Caco-2 (cell line): Measurements from ENCODE around the gene ZFC3H1. TPM values are rescaled to one million over a fixed set of nuclear protein-coding genes. Genes with fewer than 3 reads are reported as not detected.

Experiments used
- BruUV-seq: library from RNA; stranded (reverse); fragments of 400-500 nt; replicated peaks from 2 replicates; lab custom pipeline; 2021; lab: Mats Ljungman, UMichigan
- CTCF ChIA-PET: fragments of 300-600 bp; sonication (Branson Sonifier 250); formaldehyde crosslinking; loops from one replicate; lab custom pipeline; 2022; ENCODE audit warnings: antibody characterized with exemption; lab: Charles Lee
- POLR2A ChIA-PET: fragments of 300-600 bp; sonication (Branson Sonifier 250); formaldehyde crosslinking; loops from one replicate; lab custom pipeline; 2022; ENCODE audit warnings: antibody characterized with exemption; lab: Charles Lee
- DNase-seq, 2 experiments: peaks; one replicate each; pipeline versions ENCODE4 v3.0.0 to v3.0.0-alpha.2; 2020 to 2022
- H3K27me3 ChIP-seq: replicated peaks from 2 replicates; pipeline ENCODE4 v1.6.0; 2011; ENCODE audit warnings: low read length; ENCODE audit not compliant: control insufficient read depth, insufficient read depth
- H3K36me3 ChIP-seq: 2 replicates; pipeline ENCODE4 v1.5.1; 2011; ENCODE audit warnings: low read length; ENCODE audit not compliant: control insufficient read depth, insufficient read depth
- H3K4me1 ChIP-seq: fragments of 250-450 bp; sonication (Bioruptor Pico); 2 replicates; pipeline ENCODE4 v1.5.1; 2020; ENCODE audit warnings: mild to moderate bottlenecking
- H3K4me3 ChIP-seq: 2 replicates; pipeline ENCODE4 v1.5.1; 2011; ENCODE audit warnings: low read depth, mild to moderate bottlenecking, control low read depth, low read length
- H3K9me3 ChIP-seq: fragments of 250-450 bp; sonication (Bioruptor Pico); 2 replicates; pipeline ENCODE4 v1.5.1; 2020; ENCODE audit warnings: mild to moderate bottlenecking, moderate library complexity
- H3K27ac Mint-ChIP-seq: one replicate; pipeline ENCODE4 v1.8.0; 2022; ENCODE audit warnings: mixed read lengths; ENCODE audit not compliant: unreplicated experiment
- H3K27me3 Mint-ChIP-seq: one replicate; pipeline ENCODE4 v1.8.0; 2022; ENCODE audit warnings: mixed read lengths; ENCODE audit not compliant: insufficient read depth, unreplicated experiment
- H3K36me3 Mint-ChIP-seq: one replicate; pipeline ENCODE4 v1.8.0; 2022; ENCODE audit warnings: mild to moderate bottlenecking, mixed read lengths; ENCODE audit not compliant: insufficient read depth, unreplicated experiment
- H3K4me1 Mint-ChIP-seq: one replicate; pipeline ENCODE4 v1.8.0; 2022; ENCODE audit warnings: low read depth, mixed read lengths; ENCODE audit not compliant: unreplicated experiment
- H3K4me3 Mint-ChIP-seq: one replicate; pipeline ENCODE4 v1.8.0; 2022; ENCODE audit warnings: mild to moderate bottlenecking, moderate library complexity, mixed read lengths; ENCODE audit not compliant: unreplicated experiment
- H3K9me3 Mint-ChIP-seq: one replicate; pipeline ENCODE4 v1.8.0; 2022; ENCODE audit warnings: mixed read lengths; ENCODE audit not compliant: unreplicated experiment
- intact Hi-C: fragments of 100-400 bp; cut with micrococcal nuclease; formaldehyde crosslinking; loops from one replicate; pipeline ENCODE4 v1.10.0; 2022; ENCODE audit not compliant: unreplicated experiment
- total RNA-seq: library from RNA; stranded (reverse); gene quantifications from 2 replicates; pipeline ENCODE4 v1.2.3, GENCODE V29; 2022
- TF ChIP-seq, protein P1 (sequence below), 2 experiments: fragments of 200-600 bp in 1 of 2; IDR thresholded peaks; 1 replicate in 1 of 2; 2 replicates in 1 of 2; pipeline versions ENCODE4 v1.5.1 to v1.8.0; 2011 to 2022; ENCODE audit warnings: antibody characterized with exemption in 1 of 2, control low read depth in 1 of 2, inconsistent platforms in 1 of 2, low read depth in 1 of 2, low read length in 1 of 2, mild to moderate bottlenecking in 1 of 2, moderate library complexity in 1 of 2; ENCODE audit not compliant: insufficient read depth in 1 of 2, severe bottlenecking in 1 of 2, unreplicated experiment in 1 of 2

The ZFC3H1 gene
- total RNA-seq, 1 experiment from 2014 or later: 48.7 TPM

DNA sequence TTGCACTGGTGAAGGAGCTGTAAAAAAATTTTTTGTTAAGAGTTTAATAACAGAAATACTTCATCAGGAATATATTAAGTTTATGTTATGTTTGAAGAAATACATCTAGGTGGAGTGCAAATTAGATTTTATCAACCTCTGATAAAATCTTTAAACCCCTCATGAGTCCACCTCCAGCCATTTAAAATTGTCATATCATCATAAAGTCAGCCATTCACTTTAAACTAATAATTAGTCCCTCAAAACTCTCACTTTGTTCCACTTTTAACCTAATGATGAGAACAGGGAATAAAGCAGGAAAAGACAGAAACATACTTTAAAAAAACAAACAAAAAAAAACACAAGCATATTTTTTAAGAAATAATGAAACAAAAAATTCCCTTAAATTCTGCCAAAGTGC lies 25.1 kb downstream of the ZFC3H1 start:
- Histone ChIP-seq H3K4me3 (no peak overlapping the region), H3K27me3 (no peaks in the 10 kb centered on the region), H3K9me3 (no peaks in the 10 kb centered on the region), H3K36me3 (peaks cover 2% of the 10 kb centered on the region; the same call in 1 of the 2 replicates), H3K4me1 (peaks cover 26% of the 10 kb centered on the region)
- Mint-ChIP-seq H3K27me3 (no peaks in the 10 kb centered on the region), H3K9me3 (no peaks in the 10 kb centered on the region), H3K4me3 (no peak overlapping the region), H3K27ac (no peak overlapping the region), H3K36me3 (peaks cover 94% of the 10 kb centered on the region), H3K4me1 (peaks cover 13% of the 10 kb centered on the region)
- no TSS peak for BruUV-seq
- ChIA-PET CTCF (interaction anchor here (2.8 kb wide), 1 partner anchor 109 kb away, joined by 40 read pairs; no protein-coding TSS in a partner anchor), POLR2A (no interaction called here)
- DNase-seq: no peak
- TF ChIP-seq, protein P1, sequence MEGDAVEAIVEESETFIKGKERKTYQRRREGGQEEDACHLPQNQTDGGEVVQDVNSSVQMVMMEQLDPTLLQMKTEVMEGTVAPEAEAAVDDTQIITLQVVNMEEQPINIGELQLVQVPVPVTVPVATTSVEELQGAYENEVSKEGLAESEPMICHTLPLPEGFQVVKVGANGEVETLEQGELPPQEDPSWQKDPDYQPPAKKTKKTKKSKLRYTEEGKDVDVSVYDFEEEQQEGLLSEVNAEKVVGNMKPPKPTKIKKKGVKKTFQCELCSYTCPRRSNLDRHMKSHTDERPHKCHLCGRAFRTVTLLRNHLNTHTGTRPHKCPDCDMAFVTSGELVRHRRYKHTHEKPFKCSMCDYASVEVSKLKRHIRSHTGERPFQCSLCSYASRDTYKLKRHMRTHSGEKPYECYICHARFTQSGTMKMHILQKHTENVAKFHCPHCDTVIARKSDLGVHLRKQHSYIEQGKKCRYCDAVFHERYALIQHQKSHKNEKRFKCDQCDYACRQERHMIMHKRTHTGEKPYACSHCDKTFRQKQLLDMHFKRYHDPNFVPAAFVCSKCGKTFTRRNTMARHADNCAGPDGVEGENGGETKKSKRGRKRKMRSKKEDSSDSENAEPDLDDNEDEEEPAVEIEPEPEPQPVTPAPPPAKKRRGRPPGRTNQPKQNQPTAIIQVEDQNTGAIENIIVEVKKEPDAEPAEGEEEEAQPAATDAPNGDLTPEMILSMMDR (IDR thresholded peaks at IDR 0.05; ENCODE audit: insufficient read depth in 1 of 2, low read depth in 1 of 2, low read length in 1 of 2, severe bottlenecking in 1 of 2, unreplicated experiment in 1 of 2): no peak
- intact Hi-C loops: loop anchor here (2.0 kb wide), 1 partner anchor 48 kb away; the partner anchor contains the start of gene TMEM19

DNA sequence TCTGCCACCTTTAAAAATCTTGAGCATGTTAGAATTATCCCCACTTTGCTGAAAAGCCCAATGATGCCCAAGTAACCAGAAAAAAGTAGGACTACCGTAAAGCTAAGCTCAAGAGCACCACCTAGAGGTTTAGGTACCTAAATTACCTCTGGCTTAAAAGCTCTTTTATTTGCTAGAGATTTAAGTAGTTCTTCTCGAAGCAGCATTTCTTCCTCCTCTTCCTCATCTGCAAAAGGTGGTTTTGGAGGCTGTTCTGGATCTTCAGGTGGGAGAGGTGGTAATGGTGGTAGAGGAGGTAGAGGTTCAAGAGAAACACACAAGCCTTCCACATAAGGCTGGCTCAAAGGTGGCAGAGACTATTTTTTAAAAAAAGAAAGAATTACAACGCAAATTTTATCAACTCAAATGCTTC lies 26.9 kb downstream of the ZFC3H1 start:
- DNase-seq: peak in 1 of 2 experiments; percentile 60
- Mint-ChIP-seq H3K4me3 (no peak overlapping the region), H3K36me3 (peaks cover 94% of the 10 kb centered on the region), H3K27me3 (no peaks in the 10 kb centered on the region), H3K4me1 (peaks cover 10% of the 10 kb centered on the region), H3K27ac (no peak overlapping the region), H3K9me3 (no peaks in the 10 kb centered on the region)
- POLR2A ChIA-PET: interaction anchor here (1.0 kb wide), 1 partner anchor 49 kb away, joined by 16 read pairs; the partner anchor contains the start of gene TMEM19
- H3K4me1 ChIP-seq: peaks cover 22% of the 10 kb centered on the region
- H3K36me3 ChIP-seq: peaks cover 2% of the 10 kb centered on the region
- CTCF ChIA-PET: interaction anchor here (0.6 to 2.8 kb wide), 12 partner anchors 10 to 169 kb away, joined by 3 to 40 read pairs (median 4); partner anchors contain the start of genes THAP2, TMEM19 and ZFC3H1
- TF ChIP-seq, protein P1 (IDR thresholded peaks at IDR 0.05; ENCODE audit: insufficient read depth in 1 of 2, low read depth in 1 of 2, low read length in 1 of 2, severe bottlenecking in 1 of 2, unreplicated experiment in 1 of 2): peak; percentile 63 to 84
- BruUV-seq: no TSS peak
- no peaks in the 10 kb centered on the region for H3K9me3 ChIP-seq
- no peaks in the 10 kb centered on the region for H3K27me3 ChIP-seq
- no peak overlapping the region for H3K4me3 ChIP-seq
- intact Hi-C loops: loop anchor here (1.0 kb wide), 1 partner anchor 221 kb away; no protein-coding TSS in a partner anchor

DNA sequence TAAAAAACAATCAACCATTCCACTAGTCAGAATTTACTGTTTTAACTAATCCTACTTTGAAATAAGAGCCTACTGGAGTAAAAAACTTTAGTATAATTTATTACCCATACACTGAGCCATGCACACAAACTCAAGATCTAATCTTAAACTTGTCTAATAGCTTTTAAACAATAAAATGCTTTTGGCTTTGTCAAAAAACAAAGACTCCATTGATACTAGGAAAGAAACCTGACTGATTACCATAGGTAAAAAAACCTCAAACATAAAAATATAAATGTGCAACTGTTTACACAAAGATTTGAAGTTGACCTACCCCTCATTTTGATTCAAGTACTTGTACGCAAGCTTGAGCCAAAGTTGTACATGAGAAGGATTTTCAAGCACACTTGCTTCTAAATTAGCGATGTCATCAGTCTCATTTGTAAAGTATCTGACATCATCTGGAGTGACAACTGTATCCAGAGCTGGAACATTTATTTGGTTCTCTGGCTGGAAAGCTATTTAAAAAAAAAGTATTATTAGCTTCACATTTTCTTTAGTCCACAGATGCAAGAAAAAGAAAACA lies 36.1 kb downstream of the ZFC3H1 start:
- H3K4me1 ChIP-seq: no peaks in the 10 kb centered on the region
- no peak overlapping the region for H3K4me3 ChIP-seq
- ChIA-PET CTCF (no interaction called here), POLR2A (no interaction called here)
- H3K27me3 Mint-ChIP-seq: no peaks in the 10 kb centered on the region
- H3K27ac Mint-ChIP-seq: no peak overlapping the region
- intact Hi-C loops: no loop called here
- H3K36me3 ChIP-seq: peaks cover 1% of the 10 kb centered on the region; the same call in 1 of the 2 replicates
- H3K4me1 Mint-ChIP-seq: no peaks in the 10 kb centered on the region
- BruUV-seq: no TSS peak
- H3K9me3 ChIP-seq: no peaks in the 10 kb centered on the region
- H3K36me3 Mint-ChIP-seq: peaks cover 76% of the 10 kb centered on the region
- H3K4me3 Mint-ChIP-seq: no peak overlapping the region
- no peaks in the 10 kb centered on the region for H3K9me3 Mint-ChIP-seq
- DNase-seq: no peak
- H3K27me3 ChIP-seq: no peaks in the 10 kb centered on the region
- TF ChIP-seq, protein P1 (IDR thresholded peaks at IDR 0.05; ENCODE audit: insufficient read depth in 1 of 2, low read depth in 1 of 2, low read length in 1 of 2, severe bottlenecking in 1 of 2, unreplicated experiment in 1 of 2): no peak
